ENCODE results near the gene TJAP1.

GRCh38 chr6:43451939-43452338, 25.4 kb upstream of the TJAP1 start:
- TF ChIP-seq, protein P1, sequence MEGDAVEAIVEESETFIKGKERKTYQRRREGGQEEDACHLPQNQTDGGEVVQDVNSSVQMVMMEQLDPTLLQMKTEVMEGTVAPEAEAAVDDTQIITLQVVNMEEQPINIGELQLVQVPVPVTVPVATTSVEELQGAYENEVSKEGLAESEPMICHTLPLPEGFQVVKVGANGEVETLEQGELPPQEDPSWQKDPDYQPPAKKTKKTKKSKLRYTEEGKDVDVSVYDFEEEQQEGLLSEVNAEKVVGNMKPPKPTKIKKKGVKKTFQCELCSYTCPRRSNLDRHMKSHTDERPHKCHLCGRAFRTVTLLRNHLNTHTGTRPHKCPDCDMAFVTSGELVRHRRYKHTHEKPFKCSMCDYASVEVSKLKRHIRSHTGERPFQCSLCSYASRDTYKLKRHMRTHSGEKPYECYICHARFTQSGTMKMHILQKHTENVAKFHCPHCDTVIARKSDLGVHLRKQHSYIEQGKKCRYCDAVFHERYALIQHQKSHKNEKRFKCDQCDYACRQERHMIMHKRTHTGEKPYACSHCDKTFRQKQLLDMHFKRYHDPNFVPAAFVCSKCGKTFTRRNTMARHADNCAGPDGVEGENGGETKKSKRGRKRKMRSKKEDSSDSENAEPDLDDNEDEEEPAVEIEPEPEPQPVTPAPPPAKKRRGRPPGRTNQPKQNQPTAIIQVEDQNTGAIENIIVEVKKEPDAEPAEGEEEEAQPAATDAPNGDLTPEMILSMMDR (IDR thresholded peaks at IDR 0.05; ENCODE audit: borderline replicate concordance, extremely low read depth, low read length, poor library complexity, severe bottlenecking): no peak
- no peak for TF ChIP-seq EZH2 (IDR thresholded peaks at IDR 0.05; ENCODE audit: borderline replicate concordance, low read depth, low read length, severe bottlenecking)

Data from DND-41 (cell line).